Gastrocnemius medialis (tissue), 4 donors: Measurements from ENCODE around the gene OR1K1. TPM values are rescaled to one million over a fixed set of nuclear protein-coding genes. Genes with fewer than 3 reads are reported as not detected.

Source experiments
- ATAC-seq, 2 donors: fragments of 150-250 bp; one replicate each; pipeline ENCODE4 v1.9.1; 2016
- DNase-seq, 2 donors: peaks; one replicate each; pipeline ENCODE4 v3.0.0-alpha.2; 2019
- H3K27ac ChIP-seq, 4 donors: fragments of 200-600 bp; sonication (generic); 1 replicate in 1 of 4; 2 replicates in 3 of 4; pipeline ENCODE4 v1.5.1; 2016 to 2018; ENCODE audit warnings: mild to moderate bottlenecking in 2 of 4, moderate library complexity in 1 of 4
- H3K27me3 ChIP-seq, 3 donors: fragments of 200-600 bp; sonication (generic) in 2 of 3; 1 replicate in 1 of 3; 2 replicates in 2 of 3; pipeline versions ENCODE4 v1.5.1 to v1.6.0; 2016 to 2019; ENCODE audit warnings: mild to moderate bottlenecking in 1 of 3, moderate library complexity in 1 of 3
- H3K36me3 ChIP-seq, 2 donors: fragments of 200-600 bp; sonication (generic) in 1 of 2; one replicate each; pipeline ENCODE4 v1.5.1; 2017 to 2018
- H3K4me1 ChIP-seq, 2 donors: fragments of 200-600 bp; sonication (generic) in 1 of 2; one replicate each; pipeline ENCODE4 v1.5.1; 2016 to 2017; ENCODE audit warnings: mild to moderate bottlenecking in 2 of 2
- H3K4me3 ChIP-seq, 4 donors: fragments of 200-600 bp; sonication (generic) in 3 of 4; 1 replicate in 1 of 4; 2 replicates in 3 of 4; pipeline ENCODE4 v1.5.1; 2016 to 2019; ENCODE audit warnings: mild to moderate bottlenecking in 2 of 4
- H3K9me3 ChIP-seq, 3 donors: fragments of 200-600 bp; sonication (generic) in 2 of 3; 1 replicate in 1 of 3; 2 replicates in 2 of 3; pipeline ENCODE4 v1.5.1; 2016 to 2019
- CTCF ChIP-seq, 5 experiments: fragments of 450-650 bp in 3 of 5; fragments of 200-600 bp in 2 of 5; sonication (generic) in 2 of 5; IDR thresholded peaks in 4 of 5; conservative IDR thresholded peaks in 1 of 5; 1 replicate in 4 of 5; 2 replicates in 1 of 5; pipeline ENCODE4 v1.5.1; 2016 to 2019; ENCODE audit warnings: antibody characterized with exemption in 5 of 5, mild to moderate bottlenecking in 3 of 5, moderate library complexity in 3 of 5
- POLR2A ChIP-seq, 2 donors: fragments of 450-650 bp; IDR thresholded peaks; one replicate each; pipeline ENCODE4 v1.6.1; 2017; ENCODE audit warnings: antibody characterized with exemption in 2 of 2, mild to moderate bottlenecking in 2 of 2, moderate library complexity in 2 of 2
- in situ Hi-C, 4 donors: fragments of 200-750 bp; cut with MboI; loops; one replicate each; pipeline versions ENCODE4 v1.15.0 to v1.8.0; 2017; ENCODE audit warnings: low sequenced_read_pairs in 4 of 4
- intact Hi-C: fragments of 100-400 bp; cut with DNase I; formaldehyde crosslinking; loops from one replicate; pipeline ENCODE4 v1.15.1; 2023; ENCODE audit warnings: low total_unique reads
- total RNA-seq, 4 donors: library from RNA; depleted of rRNA; stranded (reverse); fragments of >200 nt; gene quantifications; one replicate each; pipeline versions ENCODE4 v1.1.0 to v1.2.3, GENCODE V29; 2016

OR1K1 gene
- total RNA-seq, 4 donors from 2014 or later: not detected

GRCh38 chr9:122844137-122844536, 44.2 kb downstream of the OR1K1 start:
- Histone ChIP-seq H3K4me3 (no peak overlapping the region), H3K27me3 (no peaks in the 10 kb centered on the region), H3K9me3 (no peaks in the 10 kb centered on the region), H3K4me1 (no peaks in the 10 kb centered on the region), H3K27ac (no peak overlapping the region), H3K36me3 (peaks cover 0 to 22% of the 10 kb centered on the region in 2 donors)
- no peak for TF ChIP-seq POLR2A (IDR thresholded peaks at IDR 0.05)
- TF ChIP-seq CTCF (IDR thresholded peaks at IDR 0.05 in 4 of 5, conservative IDR thresholded peaks at IDR 0.05 in 1 of 5): no peak
- intact Hi-C loops (no loop called here), in situ Hi-C loops (loop anchor here in 1 of 4 donors (25.0 kb wide), 1 partner anchor 143 kb away; no protein-coding TSS in a partner anchor)
- DNase-seq (no peak), ATAC-seq (no peak)

- Histone ChIP-seq H3K9me3 (no peaks in the 10 kb centered on the region), H3K4me1 (no peaks in the 10 kb centered on the region), H3K27ac (no peak overlapping the region), H3K36me3 (peaks cover 3 to 32% of the 10 kb centered on the region in 2 donors), H3K27me3 (no peaks in the 10 kb centered on the region), H3K4me3 (no peak overlapping the region)
- intact Hi-C loops (no loop called here), in situ Hi-C loops (loop anchor here in 1 of 4 donors (25.0 kb wide), 1 partner anchor 142 kb away; no protein-coding TSS in a partner anchor)
- ATAC-seq (no peak), DNase-seq (no peak)
- TF ChIP-seq POLR2A (IDR thresholded peaks at IDR 0.05): no peak
- TF ChIP-seq CTCF (IDR thresholded peaks at IDR 0.05 in 4 of 5, conservative IDR thresholded peaks at IDR 0.05 in 1 of 5): no peak
Observed at GRCh38 chr9:122845116-122845515, 45.2 kb downstream of the OR1K1 start.

GRCh38 chr9:122846371-122846940, 46.5 kb downstream of the OR1K1 start:
- no peak for TF ChIP-seq CTCF (IDR thresholded peaks at IDR 0.05 in 4 of 5, conservative IDR thresholded peaks at IDR 0.05 in 1 of 5)
- TF ChIP-seq POLR2A (IDR thresholded peaks at IDR 0.05): no peak
- no peak overlapping the region for H3K4me3 ChIP-seq
- H3K36me3 ChIP-seq: peaks cover 4 to 46% of the 10 kb centered on the region in 2 donors
- intact Hi-C loops (no loop called here), in situ Hi-C loops (loop anchor here in 1 of 4 donors (25.0 kb wide), 1 partner anchor 141 kb away; no protein-coding TSS in a partner anchor)
- DNase-seq: no peak
- H3K27ac ChIP-seq: no peak overlapping the region
- H3K9me3 ChIP-seq: no peaks in the 10 kb centered on the region
- no peaks in the 10 kb centered on the region for H3K4me1 ChIP-seq
- ATAC-seq: no peak
- H3K27me3 ChIP-seq: no peaks in the 10 kb centered on the region

GRCh38 chr9:122848256-122848943, 48.5 kb downstream of the OR1K1 start:
- in situ Hi-C loops: loop anchor here in 1 of 4 donors (25.0 kb wide), 1 partner anchor 139 kb away; no protein-coding TSS in a partner anchor
- Histone ChIP-seq H3K9me3 (no peaks in the 10 kb centered on the region), H3K4me1 (no peaks in the 10 kb centered on the region), H3K36me3 (peaks cover 4 to 49% of the 10 kb centered on the region in 2 donors), H3K27me3 (no peaks in the 10 kb centered on the region), H3K27ac (no peak overlapping the region), H3K4me3 (no peak overlapping the region)
- TF ChIP-seq POLR2A (IDR thresholded peaks at IDR 0.05) (no peak), CTCF (IDR thresholded peaks at IDR 0.05 in 4 of 5, conservative IDR thresholded peaks at IDR 0.05 in 1 of 5) (no peak)
- ATAC-seq (no peak), DNase-seq (no peak)
- intact Hi-C loops: no loop called here

Other genes with a start within 250 kb of the OR1K1 start
- gene OR1N2, start 247.0 kb upstream of the OR1K1 start, total RNA-seq: not detected
- not detected for gene OR1L8, start 216.7 kb upstream of the OR1K1 start, total RNA-seq
- gene OR1Q1, start 185.4 kb upstream of the OR1K1 start, total RNA-seq: not detected
- not detected for gene OR1B1, start 142.5 kb upstream of the OR1K1 start, total RNA-seq
- not detected for gene OR1L1, start 138.4 kb upstream of the OR1K1 start, total RNA-seq
- gene OR1L3, start 125.0 kb upstream of the OR1K1 start, total RNA-seq: not detected
- not detected for gene OR1L4, start 76.1 kb upstream of the OR1K1 start, total RNA-seq
- not detected for gene OR1L6, start 57.8 kb upstream of the OR1K1 start, total RNA-seq
- not detected for gene OR5C1, start 11.2 kb upstream of the OR1K1 start, total RNA-seq
- gene PDCL, start 28.5 kb downstream of the OR1K1 start, total RNA-seq: 10 to 100 TPM in 1 of 4 donors, 1 to 10 TPM in 3; 3.3 to 10.7 (median 5.6) TPM
- gene RC3H2, start 105.2 kb downstream of the OR1K1 start, total RNA-seq: 10 to 100 TPM; 29.4 to 45.2 (median 36.6) TPM
- gene ZBTB6, start 113.2 kb downstream of the OR1K1 start, total RNA-seq: 10 to 100 TPM in 2 of 4 donors, 1 to 10 TPM in 2; 4.5 to 12.0 (median 7.8) TPM
- 1 to 10 TPM; 1.6 to 6.3 (median 2.6) TPM for gene ZBTB26, start 131.4 kb downstream of the OR1K1 start, total RNA-seq
- gene RABGAP1, start 140.9 kb downstream of the OR1K1 start, total RNA-seq: 10 to 100 TPM; 23.7 to 33.8 (median 26.6) TPM
- 1 to 10 TPM in 2 of 4 donors, not detected in 2; 1.3 to 1.8 TPM for gene GPR21, start 233.5 kb downstream of the OR1K1 start, total RNA-seq